ENCODE data around the gene NLRP1. TPM values are rescaled to one million over a fixed set of nuclear protein-coding genes. Genes with fewer than 3 reads are reported as not detected.

The NLRP1 gene
- total RNA-seq, 1 donor from 2014 or later, result 40.3 TPM

DNA sequence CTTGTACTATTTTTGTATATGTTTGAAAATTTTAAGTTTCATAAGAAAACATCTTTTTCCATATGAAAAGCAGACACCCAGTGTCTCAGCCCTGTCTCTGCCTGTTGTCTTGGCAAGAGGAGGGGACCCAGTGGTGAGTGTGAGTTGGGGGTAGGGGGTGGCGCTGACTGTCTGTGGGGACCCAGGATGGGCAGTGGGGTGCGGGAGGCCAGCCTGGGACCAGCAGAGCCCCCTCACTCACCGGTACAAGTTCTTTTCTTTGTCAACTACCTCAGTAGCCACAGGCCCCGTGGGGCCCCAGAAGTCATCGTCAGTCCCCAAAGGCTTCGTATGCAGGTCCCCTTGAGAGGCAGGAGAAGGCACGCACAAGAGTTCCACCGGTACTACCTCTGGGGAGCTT, 51.7 kb downstream of the NLRP1 start:
- H3K9me3 ChIP-seq, result no peaks in the 10 kb centered on the region
- no peaks in the 10 kb centered on the region for H3K4me1 ChIP-seq
- intact Hi-C loops (cut with DNase I), result no loop called here
- DNase-seq, result no peak
- H3K27ac ChIP-seq, result no peak overlapping the region
- TF ChIP-seq, protein P1, sequence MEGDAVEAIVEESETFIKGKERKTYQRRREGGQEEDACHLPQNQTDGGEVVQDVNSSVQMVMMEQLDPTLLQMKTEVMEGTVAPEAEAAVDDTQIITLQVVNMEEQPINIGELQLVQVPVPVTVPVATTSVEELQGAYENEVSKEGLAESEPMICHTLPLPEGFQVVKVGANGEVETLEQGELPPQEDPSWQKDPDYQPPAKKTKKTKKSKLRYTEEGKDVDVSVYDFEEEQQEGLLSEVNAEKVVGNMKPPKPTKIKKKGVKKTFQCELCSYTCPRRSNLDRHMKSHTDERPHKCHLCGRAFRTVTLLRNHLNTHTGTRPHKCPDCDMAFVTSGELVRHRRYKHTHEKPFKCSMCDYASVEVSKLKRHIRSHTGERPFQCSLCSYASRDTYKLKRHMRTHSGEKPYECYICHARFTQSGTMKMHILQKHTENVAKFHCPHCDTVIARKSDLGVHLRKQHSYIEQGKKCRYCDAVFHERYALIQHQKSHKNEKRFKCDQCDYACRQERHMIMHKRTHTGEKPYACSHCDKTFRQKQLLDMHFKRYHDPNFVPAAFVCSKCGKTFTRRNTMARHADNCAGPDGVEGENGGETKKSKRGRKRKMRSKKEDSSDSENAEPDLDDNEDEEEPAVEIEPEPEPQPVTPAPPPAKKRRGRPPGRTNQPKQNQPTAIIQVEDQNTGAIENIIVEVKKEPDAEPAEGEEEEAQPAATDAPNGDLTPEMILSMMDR (IDR thresholded peaks at IDR 0.05), result no peak
- H3K4me3 ChIP-seq, result no peak overlapping the region
- H3K27me3 ChIP-seq (ENCODE audit: low read depth), result no peaks in the 10 kb centered on the region
- no peak for ATAC-seq
- H3K36me3 ChIP-seq, result peaks cover 92% of the 10 kb centered on the region

DNA sequence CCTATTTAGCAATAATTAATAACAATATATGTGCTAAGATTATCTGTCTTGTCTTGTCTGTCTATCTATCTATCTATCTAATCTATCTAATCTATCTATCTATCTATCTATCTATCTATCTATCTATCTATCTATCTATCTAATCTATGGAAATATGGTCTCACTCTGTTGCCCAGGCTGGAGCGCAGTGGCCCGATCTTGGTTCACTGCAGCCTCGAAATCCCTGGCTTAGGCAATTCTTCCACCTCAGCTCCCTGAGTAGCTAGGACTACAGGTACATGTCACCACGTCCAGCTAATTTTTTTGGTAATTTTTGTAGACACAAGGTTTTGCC, 53.3 kb downstream of the NLRP1 start:
- no peak overlapping the region for H3K4me3 ChIP-seq
- ATAC-seq (no peak), DNase-seq (no peak)
- H3K4me1 ChIP-seq, result no peaks in the 10 kb centered on the region
- no peaks in the 10 kb centered on the region for H3K9me3 ChIP-seq
- H3K36me3 ChIP-seq, result peaks cover 90% of the 10 kb centered on the region
- intact Hi-C loops (cut with DNase I), result no loop called here
- H3K27me3 ChIP-seq (ENCODE audit: low read depth), result no peaks in the 10 kb centered on the region
- H3K27ac ChIP-seq, result no peak overlapping the region
- TF ChIP-seq, protein P1 (IDR thresholded peaks at IDR 0.05), result no peak

DNA sequence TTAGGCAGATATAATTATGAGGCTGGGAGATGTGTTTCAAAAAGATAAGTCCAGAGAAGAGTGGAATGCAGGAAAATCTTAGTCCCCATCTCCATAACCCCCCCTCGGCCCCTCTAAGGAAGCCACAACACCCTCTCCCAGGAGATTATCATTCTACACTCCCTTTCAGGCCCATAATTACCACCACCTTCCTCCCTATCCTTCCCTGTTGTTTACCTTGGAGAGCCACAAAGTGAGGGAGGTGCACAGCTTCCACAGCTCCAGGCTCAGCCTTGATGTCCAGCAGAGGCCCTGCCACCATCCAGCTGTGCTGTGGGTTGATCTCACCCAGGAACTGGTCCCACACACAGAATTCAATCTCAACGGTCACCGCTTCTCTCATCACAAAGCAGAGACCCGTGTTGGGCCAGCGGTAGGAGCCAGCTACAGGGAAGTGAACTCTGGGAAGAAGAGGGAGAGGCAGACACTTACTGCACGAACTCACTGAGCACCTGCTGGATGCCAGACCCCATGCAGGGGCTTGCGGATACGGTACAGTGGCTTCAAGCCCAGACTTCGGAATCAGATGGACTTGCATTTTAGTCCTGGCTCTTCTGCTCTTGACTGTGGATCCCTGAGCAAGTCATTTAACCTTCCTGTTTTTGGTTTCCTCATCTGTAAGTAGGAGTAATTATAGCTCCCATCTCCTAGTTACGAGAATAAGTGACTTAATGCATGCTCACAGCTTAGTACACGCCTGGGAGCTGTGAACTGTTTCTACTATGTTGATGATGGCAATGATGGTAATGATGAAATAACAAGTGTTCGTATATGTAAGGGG, 53.8 kb downstream of the NLRP1 start:
- ATAC-seq (no peak), DNase-seq (no peak)
- TF ChIP-seq, protein P1 (IDR thresholded peaks at IDR 0.05), result no peak
- intact Hi-C loops (cut with DNase I), result no loop called here
- peaks cover 88% of the 10 kb centered on the region for H3K36me3 ChIP-seq
- H3K4me1 ChIP-seq, result no peaks in the 10 kb centered on the region
- H3K9me3 ChIP-seq, result no peaks in the 10 kb centered on the region
- H3K27ac ChIP-seq, result no peak overlapping the region
- H3K4me3 ChIP-seq, result no peak overlapping the region
- H3K27me3 ChIP-seq (ENCODE audit: low read depth), result no peaks in the 10 kb centered on the region

DNA sequence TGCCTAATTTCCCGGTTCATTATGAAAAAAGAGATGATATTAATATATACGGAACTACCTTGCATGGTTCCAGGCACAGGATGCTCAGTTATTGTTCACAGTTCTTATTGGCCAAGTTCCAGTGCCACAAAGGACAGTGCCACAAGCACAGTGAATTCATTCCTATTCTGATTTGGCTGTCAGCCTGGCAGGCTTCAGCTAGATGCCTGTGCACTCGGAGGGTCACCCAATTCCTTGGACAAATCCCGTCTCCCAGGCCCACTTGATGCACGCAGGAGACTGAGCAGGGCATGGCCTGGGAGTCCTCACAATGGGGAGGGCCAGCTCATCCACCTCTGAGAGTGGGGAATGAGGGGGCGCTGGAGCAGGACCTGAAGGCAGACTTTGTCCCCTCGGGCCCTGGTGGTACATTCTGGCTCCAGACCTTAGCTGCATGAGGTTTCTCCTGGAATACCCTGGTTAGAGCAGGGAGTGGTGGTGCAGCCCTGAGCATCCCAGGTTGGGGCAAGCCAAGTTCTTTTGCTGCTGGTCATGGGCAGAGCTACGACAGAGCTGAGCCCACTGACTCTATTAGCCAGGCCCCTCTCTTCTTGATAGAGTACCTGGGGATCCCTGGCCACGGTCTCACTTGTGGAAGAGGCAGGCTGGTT, 56.6 kb downstream of the NLRP1 start:
- ATAC-seq (no peak), DNase-seq (no peak)
- intact Hi-C loops (cut with DNase I), result no loop called here
- H3K4me3 ChIP-seq, result no peak overlapping the region
- TF ChIP-seq, protein P1 (IDR thresholded peaks at IDR 0.05), result no peak
- no peak overlapping the region for H3K27ac ChIP-seq
- no peaks in the 10 kb centered on the region for H3K9me3 ChIP-seq
- H3K4me1 ChIP-seq, result no peaks in the 10 kb centered on the region
- H3K27me3 ChIP-seq (ENCODE audit: low read depth), result no peaks in the 10 kb centered on the region
- peaks cover 93% of the 10 kb centered on the region for H3K36me3 ChIP-seq

DNA sequence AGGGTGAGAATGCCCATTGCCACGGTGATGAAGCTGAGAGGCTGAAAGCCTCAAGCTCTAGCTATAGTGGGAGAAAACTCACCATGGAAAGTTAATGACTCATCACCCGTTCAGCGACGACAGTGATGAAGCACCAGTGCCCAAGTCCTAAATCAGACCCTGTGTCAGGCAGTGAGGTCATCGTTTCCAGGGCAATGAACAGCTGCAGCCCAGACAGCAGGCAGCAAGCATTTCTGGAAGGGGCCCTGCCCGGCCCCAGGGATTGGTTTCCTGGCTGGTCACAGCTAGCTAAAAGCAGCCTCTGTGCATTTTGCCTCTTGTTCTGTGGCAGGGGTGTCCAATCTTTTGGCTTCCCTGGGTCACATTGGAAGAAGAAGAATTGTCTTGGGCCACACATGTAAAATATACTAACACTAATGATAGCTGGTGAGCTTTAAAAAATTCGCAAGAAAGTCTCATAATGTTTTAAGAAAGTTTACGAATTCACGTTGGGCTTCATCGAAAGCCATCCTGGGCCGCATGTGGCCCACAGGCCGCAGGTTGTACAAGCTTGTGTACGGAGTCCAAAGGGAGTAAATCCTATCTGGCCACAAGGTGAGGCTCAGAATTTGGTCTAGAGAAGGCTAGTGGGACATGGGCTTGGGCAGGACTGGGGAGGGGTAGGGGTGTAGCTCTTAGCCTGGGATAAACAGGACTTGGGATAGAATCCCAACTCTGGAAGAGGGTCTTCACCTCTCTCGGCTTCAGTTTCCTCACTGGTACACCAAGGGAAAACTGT, 57.3 kb downstream of the NLRP1 start:
- peak in 1 of 2 donors; percentile 39 for ATAC-seq
- no peak overlapping the region for H3K4me3 ChIP-seq
- no peak for DNase-seq
- intact Hi-C loops (cut with DNase I), result no loop called here
- no peak overlapping the region for H3K27ac ChIP-seq
- H3K4me1 ChIP-seq, result no peaks in the 10 kb centered on the region
- H3K27me3 ChIP-seq (ENCODE audit: low read depth), result no peaks in the 10 kb centered on the region
- peaks cover 93% of the 10 kb centered on the region for H3K36me3 ChIP-seq
- H3K9me3 ChIP-seq, result no peaks in the 10 kb centered on the region
- TF ChIP-seq, protein P1 (IDR thresholded peaks at IDR 0.05), result no peak

Measured in lower lobe of right lung (tissue), 2 donors.